ENCODE measurements around the gene ALMS1.
"Not testable (repeated sequence)": the region's sequence is repeated elsewhere in the genome, so short reads cannot be mapped to it uniquely, and the experiment has no call there.

ALMS1 gene

GRCh38 chr2:73530773-73531172 is 145.1 kb downstream of the ALMS1 start:
- DNase-seq = not testable (repeated sequence)

GRCh38 chr2:73532381-73532780 is 146.7 kb downstream of the ALMS1 start:
- DNase-seq = no peak

- DNase-seq = no peak
Observed at GRCh38 chr2:73536133-73536840, 150.7 kb downstream of the ALMS1 start.

GRCh38 chr2:73560875-73561274 is 175.2 kb downstream of the ALMS1 start:
- DNase-seq = not testable (repeated sequence)

GRCh38 chr2:73561422-73561821 is 175.8 kb downstream of the ALMS1 start:
- no peak for DNase-seq

- no peak for DNase-seq
Observed at GRCh38 chr2:73564986-73565385, 179.3 kb downstream of the ALMS1 start.

GRCh38 chr2:73566288-73566878 is 180.7 kb downstream of the ALMS1 start:
- no peak for DNase-seq

GRCh38 chr2:73575261-73575660 is 189.6 kb downstream of the ALMS1 start:
- no peak for DNase-seq

- DNase-seq = no peak
Observed at GRCh38 chr2:73582364-73582763, 196.7 kb downstream of the ALMS1 start.

- no peak for DNase-seq
Observed at GRCh38 chr2:73588177-73588576, 202.5 kb downstream of the ALMS1 start.

GRCh38 chr2:73593680-73594079 is 208.0 kb downstream of the ALMS1 start:
- DNase-seq = no peak

GRCh38 chr2:73594251-73594650 is 208.6 kb downstream of the ALMS1 start:
- DNase-seq = no peak

GRCh38 chr2:73601780-73602179 is 216.1 kb downstream of the ALMS1 start:
- no peak for DNase-seq

- not testable (repeated sequence) for DNase-seq
Observed at GRCh38 chr2:73603099-73603588, 217.5 kb downstream of the ALMS1 start.

- DNase-seq = not testable (repeated sequence)
Observed at GRCh38 chr2:73604589-73604988, 219.0 kb downstream of the ALMS1 start.

- DNase-seq = no peak
Observed at GRCh38 chr2:73610111-73610510, 224.5 kb downstream of the ALMS1 start.

- DNase-seq = no peak
Observed at GRCh38 chr2:73611193-73611592, 225.6 kb downstream of the ALMS1 start.

GRCh38 chr2:73611867-73612266 is 226.2 kb downstream of the ALMS1 start:
- DNase-seq = no peak

GRCh38 chr2:73614105-73614504 is 228.5 kb downstream of the ALMS1 start:
- no peak for DNase-seq

- no peak for DNase-seq
Observed at GRCh38 chr2:73614997-73615396, 229.4 kb downstream of the ALMS1 start.

GRCh38 chr2:73619925-73620324 is 234.3 kb downstream of the ALMS1 start:
- DNase-seq = not testable (repeated sequence)

GRCh38 chr2:73624036-73624435 is 238.4 kb downstream of the ALMS1 start:
- not testable (repeated sequence) for DNase-seq

- DNase-seq = not testable (repeated sequence)
Observed at GRCh38 chr2:73624625-73625024, 239.0 kb downstream of the ALMS1 start.

- DNase-seq = not testable (repeated sequence)
Observed at GRCh38 chr2:73626237-73626636, 240.6 kb downstream of the ALMS1 start.

- not testable (repeated sequence) for DNase-seq
Observed at GRCh38 chr2:73628493-73628892, 242.9 kb downstream of the ALMS1 start.
